ENCODE measurements around the gene LRRC61.
"Not testable (repeated sequence)": the region's sequence is repeated elsewhere in the genome, so short reads cannot be mapped to it uniquely, and the experiment has no call there.

LRRC61 gene, protein sequence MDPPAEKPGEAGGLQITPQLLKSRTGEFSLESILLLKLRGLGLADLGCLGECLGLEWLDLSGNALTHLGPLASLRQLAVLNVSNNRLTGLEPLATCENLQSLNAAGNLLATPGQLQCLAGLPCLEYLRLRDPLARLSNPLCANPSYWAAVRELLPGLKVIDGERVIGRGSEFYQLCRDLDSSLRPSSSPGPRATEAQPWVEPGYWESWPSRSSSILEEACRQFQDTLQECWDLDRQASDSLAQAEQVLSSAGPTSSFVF

DNA sequence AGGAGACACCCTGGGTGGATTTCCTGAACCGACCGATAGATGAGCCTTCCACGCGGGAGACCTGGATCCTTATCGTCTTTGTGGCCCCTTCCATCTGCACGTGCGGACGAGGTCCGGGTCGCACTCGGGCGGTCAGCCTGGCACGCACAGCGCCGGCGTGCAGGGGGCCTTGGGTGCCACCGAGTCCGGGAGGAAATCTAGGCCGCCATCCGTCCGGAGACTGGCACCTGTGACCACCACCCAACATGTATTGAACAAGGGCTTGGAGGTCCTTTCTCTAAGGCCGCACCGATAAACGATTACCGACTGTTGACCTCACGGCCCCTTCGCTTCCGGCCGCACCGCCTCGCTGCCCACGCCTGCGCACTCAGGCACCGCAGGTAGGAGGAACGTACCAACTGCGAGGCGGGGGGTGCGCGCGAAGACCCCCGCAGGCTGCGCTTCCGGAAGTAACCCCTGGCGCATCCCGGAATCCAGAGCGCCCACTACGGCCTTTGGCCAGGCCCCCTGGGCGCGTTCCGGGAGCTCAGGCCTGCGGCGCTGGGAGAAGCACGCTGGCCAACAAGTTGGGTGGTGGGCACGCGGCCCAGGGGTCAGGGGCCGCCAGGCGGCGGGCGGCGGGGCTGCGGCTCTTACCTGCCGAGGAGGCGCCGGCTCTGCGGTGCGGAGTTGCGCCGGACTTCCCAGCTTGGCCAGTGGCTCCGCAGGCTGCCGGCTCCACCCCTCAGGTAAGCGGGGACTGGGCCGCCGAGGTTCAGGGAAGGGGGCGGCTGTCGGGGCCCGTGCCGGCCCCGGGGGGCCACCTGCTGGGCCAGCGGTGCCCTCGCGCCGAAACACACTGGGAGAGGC lies at the start of gene LRRC61, which contains the start of gene ACTR3C:
Gene LRRC61, plus strand, starts transcription at position 523 of the 849 bp plus-strand sequence. CDS start 13,507 bp downstream, outside the sequence.
Gene ACTR3C, minus strand, starts transcription at position 713 of the 849 bp plus-strand sequence. CDS start 28,249 bp downstream, outside the sequence.
- DNase-seq: no peak

DNA sequence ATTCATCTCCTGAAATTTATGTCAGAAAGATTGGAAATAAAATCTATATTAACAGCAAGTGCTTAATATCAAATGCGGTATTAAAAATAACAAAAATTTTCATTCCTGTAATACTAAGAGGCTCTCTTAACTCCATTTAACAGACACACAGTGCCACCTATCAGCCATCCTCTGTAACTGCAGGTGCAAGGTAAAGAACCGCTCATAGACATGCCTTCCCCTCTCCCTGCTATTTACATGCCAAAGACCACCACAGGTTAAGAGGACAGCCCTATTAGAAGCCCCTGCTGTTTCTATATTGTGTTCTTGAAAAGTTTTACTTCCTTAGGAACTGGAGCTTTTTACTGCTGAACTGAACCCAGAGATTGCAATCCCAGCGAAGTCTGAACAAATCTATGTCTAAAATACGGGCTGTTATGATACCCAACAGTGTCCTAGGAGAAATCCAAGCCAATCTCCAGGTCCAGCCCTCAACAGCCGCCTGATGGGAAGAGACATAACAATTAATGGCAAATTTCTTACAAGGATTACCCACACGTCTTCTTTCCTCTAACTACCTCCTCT lies 46.9 kb upstream of the LRRC61 start:
- peak in 1 of 2 experiments; percentile 1 for DNase-seq

DNA sequence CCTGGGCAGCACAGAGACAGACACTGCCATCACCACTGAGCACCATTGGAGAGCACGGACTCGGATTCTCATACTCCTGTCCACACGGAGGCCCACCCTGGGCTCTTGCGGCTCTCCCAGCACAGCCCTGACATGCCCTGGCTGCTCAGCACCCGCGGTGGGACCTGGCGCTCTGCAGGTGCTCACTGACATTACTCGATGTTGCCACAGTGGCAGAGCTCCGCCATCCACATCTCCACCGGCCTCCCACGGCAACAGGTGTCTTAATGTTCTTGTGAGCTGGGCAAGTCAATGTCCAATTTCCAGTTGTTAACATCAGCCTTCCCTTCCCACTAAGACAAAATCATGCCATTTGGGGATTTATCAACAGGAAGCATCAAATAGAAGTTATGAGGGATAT lies 44.8 kb upstream of the LRRC61 start:
- DNase-seq: not testable (repeated sequence)

DNA sequence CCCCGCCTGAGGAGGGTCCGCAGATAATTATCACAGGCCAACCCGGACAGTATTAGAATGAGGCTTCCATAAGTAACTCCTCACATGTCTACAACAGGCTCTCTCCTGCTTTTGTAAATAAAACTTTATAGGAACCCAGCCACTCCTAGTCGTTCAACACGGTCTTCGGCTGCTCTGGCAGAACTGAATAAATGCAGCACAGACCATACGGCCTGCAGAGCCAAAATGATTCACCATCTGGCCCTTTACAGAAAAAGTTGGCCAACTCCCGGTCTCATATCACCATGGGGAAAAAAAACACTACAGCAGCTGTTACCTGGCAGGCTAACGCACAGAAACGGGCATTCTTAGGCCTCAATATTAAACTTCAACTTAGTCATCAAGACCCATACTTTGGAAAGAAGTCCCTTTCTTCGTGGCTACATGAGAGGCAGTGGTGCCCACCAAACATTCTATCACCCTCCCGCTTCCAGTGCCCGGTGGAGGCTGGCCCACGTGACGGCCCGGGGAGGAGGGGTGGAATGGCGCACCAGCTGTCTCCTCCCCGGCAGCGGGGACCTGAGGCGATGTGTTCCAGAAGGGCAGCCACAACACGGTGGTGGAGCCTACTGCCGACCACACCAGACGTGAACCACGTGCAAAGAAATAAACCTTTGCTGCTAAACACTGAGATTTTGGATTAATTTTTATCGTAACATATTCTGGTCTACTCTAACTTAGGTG lies 41.3 kb upstream of the LRRC61 start:
- not testable (repeated sequence) for DNase-seq

DNA sequence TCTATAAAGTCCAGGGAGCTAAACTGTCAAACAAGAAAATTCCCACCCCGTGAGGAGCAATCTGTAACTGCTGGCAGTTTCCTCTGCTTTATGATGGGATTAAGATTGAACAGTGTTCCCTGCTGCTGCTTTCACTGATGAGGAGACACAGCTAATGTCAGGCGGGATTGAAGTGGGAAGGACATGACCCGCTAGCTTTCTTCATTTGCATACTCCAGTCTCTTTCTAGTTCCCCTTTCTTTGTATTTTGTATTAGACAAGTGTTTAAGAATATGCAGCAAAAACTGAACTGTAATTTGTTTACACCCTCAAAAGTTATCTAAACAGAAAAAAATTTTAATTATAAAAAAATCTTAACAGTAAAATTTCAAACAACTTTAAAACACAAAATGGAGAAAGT lies 40.0 kb upstream of the LRRC61 start:
- not testable (repeated sequence) for DNase-seq

DNA sequence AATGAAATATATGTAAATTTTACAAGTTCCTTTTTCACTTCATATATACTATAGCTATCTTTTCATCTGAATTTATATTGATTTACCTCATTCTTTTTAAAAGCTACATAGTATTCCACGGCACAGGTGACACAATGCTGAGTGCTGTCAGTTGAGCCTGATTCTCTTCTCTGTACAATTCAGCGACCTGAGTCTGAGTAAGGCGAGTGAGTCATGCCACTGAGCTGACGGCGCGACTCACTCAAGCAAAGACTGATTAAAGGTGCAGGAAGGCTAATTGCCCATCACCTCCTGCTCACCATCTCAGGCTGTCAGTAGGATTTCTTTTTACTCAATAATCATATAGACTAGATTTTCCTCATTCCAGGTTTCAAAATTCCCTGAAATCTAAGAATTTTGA lies 39.5 kb upstream of the LRRC61 start:
- DNase-seq: not testable (repeated sequence)

DNA sequence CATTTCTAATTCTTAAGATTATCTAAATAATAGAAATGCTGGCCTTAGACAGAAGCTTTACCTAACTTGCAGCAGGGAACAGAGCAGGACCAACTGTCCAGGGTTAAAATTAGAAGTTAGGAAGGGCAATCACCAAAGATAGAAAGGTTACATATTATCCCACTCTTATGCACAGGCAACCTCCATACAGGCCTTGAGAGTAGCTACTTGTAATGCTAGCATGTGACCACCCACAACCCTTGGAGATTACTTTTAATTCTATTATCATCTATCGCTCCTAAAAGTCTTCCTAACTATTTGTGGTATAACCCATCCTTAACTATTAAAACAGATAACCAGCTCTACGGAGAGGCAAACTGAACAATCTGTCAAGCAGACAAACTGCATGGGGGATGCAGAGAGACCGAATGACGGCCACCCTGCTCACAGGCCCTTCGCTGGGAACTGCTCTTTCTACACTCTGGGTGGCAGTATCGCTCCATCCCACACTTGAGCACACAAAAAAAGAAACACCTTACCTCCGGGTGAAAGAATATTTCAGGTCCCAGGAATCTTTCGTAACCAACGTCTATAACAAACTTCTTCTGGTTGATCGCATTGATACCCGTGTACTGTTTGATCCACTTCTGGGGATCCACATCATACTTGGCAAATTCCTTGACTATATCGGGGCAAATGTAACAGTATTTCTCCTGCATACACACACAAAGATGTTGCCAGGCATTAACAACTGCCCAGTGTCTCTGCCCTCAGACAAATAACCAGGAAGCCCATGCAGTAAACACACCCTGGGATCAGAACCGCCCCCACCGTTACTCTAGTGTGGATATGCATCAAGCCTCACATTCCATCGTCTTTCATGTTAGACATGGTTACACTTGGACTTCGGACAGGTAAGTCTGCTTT lies 37.1 kb upstream of the LRRC61 start:
- peak in 1 of 2 experiments; percentile 6 for DNase-seq

DNA sequence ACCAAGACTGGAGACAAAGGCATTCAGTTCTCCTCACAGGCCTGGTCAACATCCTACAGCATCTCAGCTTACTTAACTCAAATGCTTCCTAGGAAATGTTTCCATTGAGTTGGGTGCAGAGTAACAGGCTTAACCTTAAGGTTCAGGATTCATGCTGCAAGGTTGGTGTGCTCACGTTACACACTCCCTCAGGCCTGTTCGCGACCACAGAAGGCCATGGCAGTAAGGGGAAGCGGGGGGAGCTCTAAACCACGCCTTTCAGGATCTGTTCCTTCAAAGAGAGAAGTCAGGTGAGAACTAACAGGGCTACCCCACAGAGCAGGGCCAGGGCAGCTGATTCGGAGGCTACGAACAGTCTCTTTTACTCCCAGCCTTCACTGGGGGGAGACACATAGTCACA lies 35.3 kb upstream of the LRRC61 start:
- not testable (repeated sequence) for DNase-seq

DNA sequence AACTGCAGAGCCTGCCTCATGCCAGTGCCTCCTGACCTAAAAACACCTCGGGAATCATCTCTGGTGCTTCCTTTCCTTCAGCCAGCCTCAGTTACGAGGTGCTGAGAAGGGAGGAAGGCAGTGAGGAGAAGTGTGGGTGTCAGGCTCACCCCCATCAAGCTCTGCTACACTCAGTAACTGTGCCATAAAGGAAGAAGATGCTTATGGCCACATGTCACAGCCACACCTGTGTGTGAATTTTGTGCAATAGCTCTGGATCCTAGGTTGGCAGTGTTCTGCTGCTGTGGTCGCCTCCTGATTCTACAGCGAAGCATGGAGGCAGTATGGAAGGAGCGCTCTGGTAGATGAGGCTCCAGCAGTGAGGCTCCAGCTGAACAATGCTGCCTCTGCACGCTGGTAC lies 34.3 kb upstream of the LRRC61 start:
- DNase-seq: not testable (repeated sequence)

DNA sequence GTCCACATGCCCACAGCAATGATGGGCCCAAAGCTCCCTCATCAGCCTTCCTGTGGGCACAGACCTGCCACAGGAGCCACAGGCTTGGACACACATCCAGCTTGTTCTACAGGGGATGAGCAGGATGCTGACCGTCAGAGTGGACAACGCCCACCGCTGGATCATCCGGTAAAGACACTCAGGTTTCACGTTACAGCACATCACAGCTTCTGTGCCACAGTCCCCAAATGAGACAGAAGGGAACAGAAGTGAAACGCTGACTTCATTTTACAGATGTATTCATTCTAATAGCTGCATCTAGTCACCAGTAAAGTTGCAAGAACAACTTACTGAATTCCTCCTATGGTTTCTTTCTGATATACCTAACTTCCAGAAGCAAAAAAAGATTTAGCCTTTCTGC lies 32.8 kb upstream of the LRRC61 start:
- not testable (repeated sequence) for DNase-seq

DNA sequence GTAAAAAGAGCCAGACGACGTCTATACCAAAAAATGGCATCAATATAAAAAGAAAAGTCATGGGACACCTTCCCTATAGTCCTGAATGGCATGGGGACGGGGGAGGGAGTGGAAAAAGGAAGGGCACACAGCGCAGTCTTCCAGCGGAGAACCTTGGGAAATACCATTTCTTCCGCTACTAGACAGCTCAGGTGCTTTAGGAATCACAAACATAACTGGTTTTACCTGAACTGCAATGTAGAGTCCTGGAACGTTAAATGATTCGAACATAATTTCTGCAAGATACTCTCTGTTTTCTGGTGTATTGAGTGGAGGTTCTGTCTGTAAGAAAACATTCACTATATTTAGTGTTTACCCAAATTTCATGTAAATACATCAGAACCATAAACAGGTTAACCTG lies 28.1 kb upstream of the LRRC61 start:
- DNase-seq: not testable (repeated sequence)

DNA sequence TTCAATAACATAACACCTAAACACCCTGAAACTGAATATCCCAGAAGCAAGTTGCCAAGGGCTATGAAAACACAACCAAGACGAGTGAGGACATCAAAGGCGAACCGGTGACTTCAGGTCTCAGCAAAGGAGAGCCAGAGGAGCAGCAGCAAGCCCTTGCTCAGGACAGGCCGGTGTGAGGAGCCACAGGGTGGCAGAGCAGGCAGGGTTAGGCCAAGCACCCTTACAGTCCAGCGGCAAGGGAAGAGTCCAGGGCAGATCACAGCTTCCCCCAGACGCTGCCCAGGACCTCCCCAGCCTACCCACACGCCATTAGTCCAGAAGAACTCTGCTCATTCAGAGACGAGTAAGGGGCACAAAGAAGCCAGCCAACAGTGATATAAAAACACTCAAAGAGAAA lies 27.5 kb upstream of the LRRC61 start:
- DNase-seq: not testable (repeated sequence)

DNA sequence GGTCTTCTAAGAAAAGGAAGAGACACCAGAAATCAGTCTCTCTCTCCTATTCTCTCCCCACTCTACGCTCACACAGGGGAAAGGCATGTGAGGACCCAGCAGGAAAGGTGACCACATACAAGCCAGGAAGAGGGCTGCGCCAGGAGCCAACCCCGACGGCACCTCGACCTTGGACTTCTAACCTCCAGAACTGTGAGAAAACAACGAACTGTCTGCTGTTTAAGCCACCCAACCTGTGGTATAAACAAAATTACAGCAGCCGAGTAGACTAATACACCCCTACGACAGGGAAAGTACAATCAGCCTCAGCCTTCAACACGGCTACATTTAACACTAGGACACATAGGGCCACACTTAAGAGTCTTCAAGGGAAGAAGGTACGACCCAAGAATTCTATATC lies 26.4 kb upstream of the LRRC61 start:
- not testable (repeated sequence) for DNase-seq

DNA sequence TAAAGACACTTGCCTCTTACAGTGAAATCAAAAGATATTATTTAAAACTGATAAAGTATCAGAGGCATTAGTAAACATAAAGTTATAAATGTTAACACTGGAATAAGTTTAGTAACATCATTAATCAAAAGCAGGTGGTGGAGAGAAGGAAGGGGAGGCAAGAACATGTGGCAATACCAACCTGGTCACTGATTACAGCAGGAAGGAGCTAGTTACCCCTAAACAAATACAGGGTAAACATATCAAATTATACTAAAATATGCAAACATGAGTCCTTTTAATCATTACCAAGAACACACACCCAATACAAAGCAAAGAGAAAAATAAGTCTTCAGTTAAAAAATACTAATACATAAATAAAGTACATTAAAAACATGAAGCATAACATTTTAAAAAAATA lies 25.2 kb upstream of the LRRC61 start:
- not testable (repeated sequence) for DNase-seq

DNA sequence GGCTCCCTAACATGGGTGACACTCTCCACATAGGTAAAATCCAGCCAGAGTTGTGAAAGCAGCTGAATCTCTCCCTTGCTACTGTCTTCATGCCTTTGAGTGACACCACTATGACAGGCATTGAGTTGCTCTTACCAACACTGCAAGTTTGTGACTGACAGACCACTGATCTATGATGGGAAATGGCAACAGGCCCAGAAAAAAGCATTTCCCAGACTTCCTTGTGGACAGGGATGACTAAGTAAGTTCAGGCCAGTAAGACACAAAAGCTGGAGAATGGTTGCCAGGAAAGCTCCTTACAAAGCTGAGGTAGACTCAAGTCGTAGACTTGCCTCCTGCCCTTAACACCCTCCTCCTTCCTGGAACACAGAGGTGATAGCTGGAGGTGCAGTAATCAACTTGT lies 20.2 kb upstream of the LRRC61 start:
- DNase-seq: not testable (repeated sequence)

DNA sequence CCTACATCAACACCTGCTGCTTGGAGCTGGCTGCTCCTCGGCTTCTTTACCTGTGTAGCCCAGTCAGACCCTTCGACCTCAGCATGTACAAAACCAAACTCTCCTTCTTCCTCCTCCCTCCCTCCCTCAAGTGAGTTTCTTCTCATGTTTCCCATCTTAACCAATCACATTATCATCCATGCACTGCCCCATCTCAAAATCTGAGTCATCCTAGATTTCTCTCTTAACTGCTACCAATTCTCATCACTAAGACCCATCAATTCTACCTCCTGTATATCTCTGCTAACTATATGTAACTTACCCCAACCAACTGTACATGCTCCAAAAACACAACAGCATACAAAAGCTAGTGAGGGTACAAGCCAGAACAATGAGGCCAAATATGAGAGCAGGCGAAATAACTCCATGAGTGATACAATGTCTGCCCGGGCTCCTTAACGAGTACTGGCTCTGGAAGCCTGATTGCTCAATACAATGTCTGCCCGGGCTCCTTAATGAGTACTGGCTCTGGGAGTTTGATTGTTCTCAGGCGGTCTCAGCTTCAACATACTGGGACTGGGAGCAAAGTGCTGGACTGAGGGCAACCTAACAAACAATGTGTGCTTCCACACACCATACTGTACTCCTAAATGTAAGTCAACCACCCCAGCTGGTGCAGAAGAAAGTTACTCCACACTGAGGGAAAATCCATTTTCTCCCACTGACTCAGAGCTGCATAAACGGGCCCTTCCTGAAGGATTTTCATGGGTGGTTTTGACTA lies 18.5 kb upstream of the LRRC61 start:
- DNase-seq: not testable (repeated sequence)

DNA sequence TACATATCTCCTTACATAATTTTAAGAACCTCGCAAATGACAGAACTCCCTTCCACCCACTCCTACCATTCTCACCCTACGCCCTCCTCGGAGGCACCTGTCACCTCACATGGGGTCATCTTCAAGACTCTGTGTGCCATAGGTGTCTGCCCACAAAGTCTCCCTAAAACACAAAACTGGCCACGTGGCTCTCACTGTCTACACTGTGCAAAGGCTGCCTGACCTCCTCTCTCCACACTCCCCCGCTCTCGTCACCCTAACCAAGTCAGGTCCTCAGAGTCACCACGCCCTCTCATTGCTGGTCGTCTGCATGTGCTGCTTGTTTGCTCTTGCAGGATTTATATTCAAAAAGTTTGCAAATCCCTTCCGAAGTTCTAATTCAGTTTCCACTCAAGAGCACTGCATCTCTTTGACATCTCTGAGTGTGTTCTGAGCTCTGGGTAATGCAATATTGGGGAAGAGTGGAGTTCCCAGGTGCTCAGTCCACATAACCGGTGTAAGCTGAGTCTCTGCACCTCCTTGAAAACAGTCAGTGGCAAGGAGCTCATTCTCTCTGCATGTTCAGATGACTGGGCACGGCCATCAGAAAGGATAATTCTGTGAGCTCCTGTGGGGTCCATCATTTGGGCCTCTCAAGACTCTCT lies 17.8 kb upstream of the LRRC61 start:
- DNase-seq: not testable (repeated sequence)

DNA sequence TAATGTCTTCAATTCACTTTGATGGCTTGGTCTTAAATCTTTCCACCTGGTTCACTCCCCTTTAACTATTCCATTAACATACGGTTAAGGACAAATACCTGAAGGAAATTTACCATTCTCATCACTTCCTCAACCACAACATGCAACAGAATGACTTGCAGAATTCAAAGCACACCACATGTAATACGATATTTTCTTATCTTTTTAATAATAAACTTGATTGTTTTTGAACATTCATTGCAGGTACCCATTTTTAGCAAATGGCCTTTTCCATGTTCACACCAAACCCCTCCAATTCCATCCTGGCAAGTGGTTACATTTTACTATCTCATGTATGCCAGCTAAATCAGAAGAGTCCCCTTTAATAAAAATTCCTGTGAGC lies 17.3 kb upstream of the LRRC61 start:
- DNase-seq: not testable (repeated sequence)

DNA sequence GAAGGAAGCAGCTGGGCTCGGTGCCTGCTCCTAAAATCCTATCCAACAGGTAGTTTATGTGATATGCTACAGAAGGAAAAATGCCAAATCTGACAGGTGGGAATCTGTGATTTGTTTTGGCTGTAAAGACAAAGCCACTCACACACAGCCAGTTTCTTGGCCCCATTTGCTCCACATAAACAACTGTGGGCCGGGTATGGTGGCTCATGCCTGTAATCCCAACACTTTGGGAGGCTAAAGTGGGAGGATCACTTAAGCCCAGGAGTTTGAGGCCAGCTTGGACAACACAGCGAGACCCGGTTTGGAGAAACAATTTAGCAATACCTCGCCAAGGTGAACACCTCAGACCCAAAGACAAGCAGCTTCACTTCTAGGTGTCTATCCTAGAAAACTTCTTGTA lies 16.8 kb upstream of the LRRC61 start:
- not testable (repeated sequence) for DNase-seq

DNA sequence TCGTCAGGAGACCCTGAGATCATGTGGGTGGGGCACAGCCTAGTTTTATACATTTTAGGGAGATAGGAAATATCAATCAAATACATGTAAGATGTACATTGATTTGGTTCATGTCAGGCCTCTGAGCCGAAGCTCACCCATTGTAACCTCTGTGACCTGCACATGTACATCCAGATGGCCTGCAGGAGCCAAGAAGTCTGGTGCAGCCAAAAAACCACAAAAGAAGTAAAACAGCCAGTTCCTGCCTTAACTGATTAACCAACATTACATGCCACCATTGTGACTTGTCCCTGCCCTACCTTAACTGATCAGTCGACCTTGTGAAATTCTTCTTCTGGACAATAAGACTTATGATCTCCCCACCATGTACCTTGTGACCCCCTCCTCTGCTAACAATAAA lies 16.0 kb upstream of the LRRC61 start:
- DNase-seq: no peak

Data from cerebellar nuclear complex (tissue), 1 donor.